ENCODE results near the gene OR9A2.
A peak's percentile ranks its signal among the peaks of the same experiment; 100 is the strongest.
"Not testable (repeated sequence)": the region's sequence is repeated elsewhere in the genome, so short reads cannot be mapped to it uniquely, and the experiment has no call there.

OR9A2 gene

GRCh38 chr7:143018931-143019330 lies 8.0 kb downstream of the OR9A2 start:
- no peak for DNase-seq (ENCODE audit: low read depth in 3 of 3, low spot score in 1 of 3)

- no peak for DNase-seq (ENCODE audit: low read depth in 3 of 3, low spot score in 1 of 3)
These were observed 9.9 kb downstream of the OR9A2 start for GRCh38 chr7:143016996-143017395.

- DNase-seq (ENCODE audit: low read depth in 3 of 3, low spot score in 1 of 3): no peak
These were observed 10.9 kb downstream of the OR9A2 start for GRCh38 chr7:143015926-143016490.

GRCh38 chr7:143015084-143015483 lies 11.8 kb downstream of the OR9A2 start:
- DNase-seq (ENCODE audit: low read depth in 3 of 3, low spot score in 1 of 3): no peak

GRCh38 chr7:143013893-143014292 lies 13.0 kb downstream of the OR9A2 start:
- no peak for DNase-seq (ENCODE audit: low read depth in 3 of 3, low spot score in 1 of 3)

GRCh38 chr7:143013473-143013872 lies 13.5 kb downstream of the OR9A2 start:
- no peak for DNase-seq (ENCODE audit: low read depth in 3 of 3, low spot score in 1 of 3)

- no peak for DNase-seq (ENCODE audit: low read depth in 3 of 3, low spot score in 1 of 3)
These were observed 14.5 kb downstream of the OR9A2 start for GRCh38 chr7:143012409-143012808.

GRCh38 chr7:143012001-143012400 lies 14.9 kb downstream of the OR9A2 start:
- DNase-seq (ENCODE audit: low read depth in 3 of 3, low spot score in 1 of 3): no peak

- peak; percentile 38 to 82 (median 63) for DNase-seq (ENCODE audit: low read depth in 3 of 3, low spot score in 1 of 3)
These were observed 18.7 kb downstream of the OR9A2 start for GRCh38 chr7:143008007-143008901.

- no peak for DNase-seq (ENCODE audit: low read depth in 3 of 3, low spot score in 1 of 3)
These were observed 21.2 kb downstream of the OR9A2 start for GRCh38 chr7:143005632-143006260.

- no peak for DNase-seq (ENCODE audit: low read depth in 3 of 3, low spot score in 1 of 3)
These were observed 23.4 kb downstream of the OR9A2 start for GRCh38 chr7:143003393-143004051.

- no peak for DNase-seq (ENCODE audit: low read depth in 3 of 3, low spot score in 1 of 3)
These were observed 24.0 kb downstream of the OR9A2 start for GRCh38 chr7:143002898-143003297.

- DNase-seq (ENCODE audit: low read depth in 3 of 3, low spot score in 1 of 3): no peak
These were observed 24.8 kb downstream of the OR9A2 start for GRCh38 chr7:143002106-143002505.

- no peak for DNase-seq (ENCODE audit: low read depth in 3 of 3, low spot score in 1 of 3)
These were observed 26.3 kb downstream of the OR9A2 start for GRCh38 chr7:143000648-143001047.

GRCh38 chr7:142999793-143000192 lies 27.1 kb downstream of the OR9A2 start:
- DNase-seq (ENCODE audit: low read depth in 3 of 3, low spot score in 1 of 3): no peak

GRCh38 chr7:142998966-142999365 lies 28.0 kb downstream of the OR9A2 start:
- no peak for DNase-seq (ENCODE audit: low read depth in 3 of 3, low spot score in 1 of 3)

- DNase-seq (ENCODE audit: low read depth in 3 of 3, low spot score in 1 of 3): no peak
These were observed 29.4 kb downstream of the OR9A2 start for GRCh38 chr7:142997456-142997989.

- no peak for DNase-seq (ENCODE audit: low read depth in 3 of 3, low spot score in 1 of 3)
These were observed 34.5 kb downstream of the OR9A2 start for GRCh38 chr7:142992427-142992826.

- DNase-seq (ENCODE audit: low read depth in 3 of 3, low spot score in 1 of 3): no peak
These were observed 42.6 kb downstream of the OR9A2 start for GRCh38 chr7:142984297-142984696.

- no peak for DNase-seq (ENCODE audit: low read depth in 3 of 3, low spot score in 1 of 3)
These were observed 43.1 kb downstream of the OR9A2 start for GRCh38 chr7:142983825-142984224.

GRCh38 chr7:142978402-142978801 lies 48.5 kb downstream of the OR9A2 start:
- DNase-seq (ENCODE audit: low read depth in 3 of 3, low spot score in 1 of 3): not testable (repeated sequence)
